Activated CD8-positive, alpha-beta T cell treated with anti-CD3 and anti-CD28 coated beads for 36 hours (primary cell): Measurements from ENCODE around the gene TNIK. TPM values are rescaled to one million over a fixed set of nuclear protein-coding genes. Genes with fewer than 3 reads are reported as not detected.
A peak's percentile ranks its signal among the peaks of the same experiment; 100 is the strongest.
"Not testable (repeated sequence)": the region's sequence is repeated elsewhere in the genome, so short reads cannot be mapped to it uniquely, and the experiment has no call there.

Source experiments
- ATAC-seq: fragments of 200-7000 bp; cut with Tn5 transposase; one replicate; pipeline ENCODE4 v1.10.0; 2021; ENCODE audit warnings: mild to moderate bottlenecking, moderate library complexity
- CTCF ChIA-PET: fragments of 350-600 bp; sonication (Branson Sonifier 250); formaldehyde crosslinking; loops from one replicate; lab custom pipeline; 2021; ENCODE audit warnings: antibody characterized with exemption; lab: Charles Lee
- POLR2A ChIA-PET: fragments of 350-600 bp; sonication (Branson Sonifier 250); formaldehyde crosslinking; loops from one replicate; lab custom pipeline; 2021; ENCODE audit warnings: antibody characterized with exemption; lab: Charles Lee
- DNase-seq: peaks from one replicate; pipeline ENCODE4 v3.0.0-alpha.2; 2020
- H3K27ac Mint-ChIP-seq: one replicate; pipeline ENCODE4 v1.8.0; 2021; ENCODE audit warnings: mild to moderate bottlenecking, mixed read lengths
- H3K27me3 Mint-ChIP-seq: one replicate; pipeline ENCODE4 v1.8.0; 2021; ENCODE audit warnings: mixed read lengths
- H3K36me3 Mint-ChIP-seq: one replicate; pipeline ENCODE4 v1.8.0; 2021; ENCODE audit warnings: low read depth, mixed read lengths
- H3K4me1 Mint-ChIP-seq: one replicate; pipeline ENCODE4 v1.8.0; 2021; ENCODE audit warnings: low read depth, mixed read lengths
- H3K4me3 Mint-ChIP-seq: one replicate; pipeline ENCODE4 v1.8.0; 2021; ENCODE audit warnings: mild to moderate bottlenecking, moderate library complexity, mixed read lengths
- H3K9me3 Mint-ChIP-seq: one replicate; pipeline ENCODE4 v1.8.0; 2021; ENCODE audit warnings: mixed read lengths
- intact Hi-C: fragments of 100-400 bp; cut with micrococcal nuclease; formaldehyde crosslinking; loops from one replicate; pipeline ENCODE4 v1.10.0; 2022
- total RNA-seq, 2 experiments: library from RNA; stranded (reverse); gene quantifications; one replicate each; pipeline ENCODE4 v1.2.3, GENCODE V29; 2021
- TF ChIP-seq, protein P1 (sequence below): fragments of 200-600 bp; IDR thresholded peaks from one replicate; pipeline ENCODE4 v1.8.0; 2022; ENCODE audit warnings: antibody characterized with exemption, mild to moderate bottlenecking

Gene TNIK
- total RNA-seq, 2 experiments from 2014 or later = 25.1 to 28.8 TPM

GRCh38 chr3:171248426-171249111 is 211.6 kb downstream of the TNIK start:
- DNase-seq (no peak), ATAC-seq (peak; percentile 77)
- ChIA-PET POLR2A (interaction anchor here (0.7 to 1.9 kb wide), 4 partner anchors 9 to 44 kb away, joined by 3 to 11 read pairs (median 4); no protein-coding TSS in a partner anchor), CTCF (interaction anchor here (1.2 to 1.7 kb wide), 4 partner anchors 9 to 220 kb away, joined by 3 to 8 read pairs (median 4); no protein-coding TSS in a partner anchor)
- Mint-ChIP-seq H3K9me3 (no peaks in the 10 kb centered on the region), H3K27ac (no peak overlapping the region), H3K36me3 (peaks cover 13% of the 10 kb centered on the region), H3K4me1 (peaks cover 44% of the 10 kb centered on the region), H3K27me3 (no peaks in the 10 kb centered on the region), H3K4me3 (no peak overlapping the region)
- intact Hi-C loops = loop anchor here (5.0 kb wide), 1 partner anchor 39 kb away; no protein-coding TSS in a partner anchor
- TF ChIP-seq, protein P1, sequence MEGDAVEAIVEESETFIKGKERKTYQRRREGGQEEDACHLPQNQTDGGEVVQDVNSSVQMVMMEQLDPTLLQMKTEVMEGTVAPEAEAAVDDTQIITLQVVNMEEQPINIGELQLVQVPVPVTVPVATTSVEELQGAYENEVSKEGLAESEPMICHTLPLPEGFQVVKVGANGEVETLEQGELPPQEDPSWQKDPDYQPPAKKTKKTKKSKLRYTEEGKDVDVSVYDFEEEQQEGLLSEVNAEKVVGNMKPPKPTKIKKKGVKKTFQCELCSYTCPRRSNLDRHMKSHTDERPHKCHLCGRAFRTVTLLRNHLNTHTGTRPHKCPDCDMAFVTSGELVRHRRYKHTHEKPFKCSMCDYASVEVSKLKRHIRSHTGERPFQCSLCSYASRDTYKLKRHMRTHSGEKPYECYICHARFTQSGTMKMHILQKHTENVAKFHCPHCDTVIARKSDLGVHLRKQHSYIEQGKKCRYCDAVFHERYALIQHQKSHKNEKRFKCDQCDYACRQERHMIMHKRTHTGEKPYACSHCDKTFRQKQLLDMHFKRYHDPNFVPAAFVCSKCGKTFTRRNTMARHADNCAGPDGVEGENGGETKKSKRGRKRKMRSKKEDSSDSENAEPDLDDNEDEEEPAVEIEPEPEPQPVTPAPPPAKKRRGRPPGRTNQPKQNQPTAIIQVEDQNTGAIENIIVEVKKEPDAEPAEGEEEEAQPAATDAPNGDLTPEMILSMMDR = no peak

GRCh38 chr3:171245796-171246765 is 214.1 kb downstream of the TNIK start:
- CTCF ChIA-PET = interaction anchor here (0.9 to 1.7 kb wide), 3 partner anchors 10 to 83 kb away, joined by 3 to 7 read pairs (median 4); no protein-coding TSS in a partner anchor
- POLR2A ChIA-PET = interaction anchor here (0.6 to 0.7 kb wide), 3 partner anchors 27 to 568 kb away, joined by 3 read pairs; no protein-coding TSS in a partner anchor
- no peak for DNase-seq
- peaks cover 8% of the 10 kb centered on the region for H3K36me3 Mint-ChIP-seq
- ATAC-seq = no peak
- TF ChIP-seq, protein P1 = no peak
- H3K9me3 Mint-ChIP-seq = peaks cover 1% of the 10 kb centered on the region
- H3K4me3 Mint-ChIP-seq = no peak overlapping the region
- H3K4me1 Mint-ChIP-seq = peaks cover 28% of the 10 kb centered on the region
- H3K27ac Mint-ChIP-seq = no peak overlapping the region
- intact Hi-C loops = loop anchor here (5.0 kb wide), 1 partner anchor 41 kb away; no protein-coding TSS in a partner anchor
- H3K27me3 Mint-ChIP-seq = no peaks in the 10 kb centered on the region

DNA sequence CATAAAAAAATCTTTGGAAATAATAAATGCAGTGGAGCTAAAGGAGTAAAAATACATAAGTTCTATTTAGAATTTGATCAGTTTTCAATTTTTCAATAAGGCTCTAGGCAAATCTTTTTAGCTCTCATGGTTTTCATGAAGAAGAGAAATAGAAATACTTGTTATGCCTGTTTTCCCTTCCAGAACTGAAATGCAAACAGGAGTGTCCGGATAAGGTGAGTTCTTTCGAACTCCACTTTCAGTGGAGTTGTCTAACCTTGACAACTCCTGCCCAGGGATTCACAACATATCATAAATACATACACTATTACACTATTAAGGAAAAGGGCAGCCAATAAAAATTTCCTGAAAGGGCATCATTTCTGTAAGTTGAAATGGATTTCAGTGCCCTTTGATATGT is 217.3 kb downstream of the TNIK start:
- intact Hi-C loops = no loop called here
- Mint-ChIP-seq H3K9me3 (peaks cover 1% of the 10 kb centered on the region), H3K4me3 (no peak overlapping the region), H3K4me1 (peaks cover 12% of the 10 kb centered on the region), H3K27ac (no peak overlapping the region), H3K27me3 (no peaks in the 10 kb centered on the region), H3K36me3 (no peaks in the 10 kb centered on the region)
- ATAC-seq = no peak
- CTCF ChIA-PET = interaction anchor here (1.8 kb wide), 1 partner anchor 11 kb away, joined by 4 read pairs; no protein-coding TSS in a partner anchor
- DNase-seq = no peak
- POLR2A ChIA-PET = interaction anchor here (1.5 kb wide), 1 partner anchor 8 kb away, joined by 3 read pairs; no protein-coding TSS in a partner anchor
- TF ChIP-seq, protein P1 = no peak

DNA sequence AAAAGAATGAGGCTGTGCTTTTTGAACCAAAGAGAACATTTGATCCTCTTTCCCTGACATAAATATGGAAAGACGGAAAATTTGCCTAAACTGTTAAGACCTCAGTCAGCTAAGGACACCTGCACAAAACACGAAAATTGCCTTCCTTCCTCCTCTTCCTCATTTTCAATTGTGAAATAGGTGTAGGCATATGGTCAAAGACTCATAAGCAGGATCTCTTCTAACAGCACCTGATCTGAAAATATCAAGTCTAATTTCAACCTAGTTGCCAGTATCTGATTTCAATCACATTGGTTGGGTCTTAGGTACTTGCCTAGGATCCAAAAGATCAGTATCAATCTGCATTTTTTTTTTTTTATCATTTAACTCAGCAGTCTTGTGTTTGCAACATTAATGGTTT is 218.0 kb downstream of the TNIK start:
- ChIA-PET CTCF (no interaction called here), POLR2A (no interaction called here)
- H3K4me1 Mint-ChIP-seq = peaks cover 12% of the 10 kb centered on the region
- TF ChIP-seq, protein P1 = no peak
- no peak overlapping the region for H3K27ac Mint-ChIP-seq
- no peaks in the 10 kb centered on the region for H3K36me3 Mint-ChIP-seq
- H3K27me3 Mint-ChIP-seq = no peaks in the 10 kb centered on the region
- ATAC-seq (no peak), DNase-seq (no peak)
- H3K9me3 Mint-ChIP-seq = peaks cover 1% of the 10 kb centered on the region
- intact Hi-C loops = no loop called here
- H3K4me3 Mint-ChIP-seq = no peak overlapping the region

GRCh38 chr3:171241655-171242054 is 218.6 kb downstream of the TNIK start:
- H3K27me3 Mint-ChIP-seq, CTCF ChIA-PET, intact Hi-C loops, H3K4me3 Mint-ChIP-seq, H3K9me3 Mint-ChIP-seq, H3K36me3 Mint-ChIP-seq, DNase-seq, POLR2A ChIA-PET, ATAC-seq, H3K27ac Mint-ChIP-seq: not testable (repeated sequence)
- peaks cover 14% of the 10 kb centered on the region for H3K4me1 Mint-ChIP-seq
